Renal cortical epithelial cell (primary cell): ENCODE measurements around the gene TSACC. TPM values are rescaled to one million over a fixed set of nuclear protein-coding genes. Genes with fewer than 3 reads are reported as not detected.
"Not testable (repeated sequence)": the region's sequence is repeated elsewhere in the genome, so short reads cannot be mapped to it uniquely, and the experiment has no call there.

Experiments
- DNase-seq: peaks from one replicate; pipeline ENCODE4 v3.0.0-alpha.2; 2011; ENCODE audit warnings: low read depth
- total RNA-seq: library from RNA; depleted of rRNA; stranded (reverse); fragments of >200 nt; gene quantifications from 2 replicates; pipeline ENCODE4 v1.2.3, GENCODE V29; 2014

Gene TSACC
- total RNA-seq, 1 donor from 2014 or later = not detected

GRCh38 chr1:156346636-156347035 is 8.3 kb downstream of the TSACC start:
- no peak for DNase-seq

GRCh38 chr1:156347331-156347730 is 9.0 kb downstream of the TSACC start:
- DNase-seq = no peak

GRCh38 chr1:156352481-156352880 is 14.2 kb downstream of the TSACC start:
- not testable (repeated sequence) for DNase-seq

GRCh38 chr1:156356262-156356874 is 18.0 kb downstream of the TSACC start:
- no peak for DNase-seq

GRCh38 chr1:156356875-156357534 is 18.7 kb downstream of the TSACC start:
- peak; percentile 13 for DNase-seq

- DNase-seq = no peak
Observed at GRCh38 chr1:156357977-156358376, 19.7 kb downstream of the TSACC start.

- no peak for DNase-seq
Observed at GRCh38 chr1:156358641-156359040, 20.3 kb downstream of the TSACC start.

GRCh38 chr1:156359249-156359648 is 20.9 kb downstream of the TSACC start:
- DNase-seq = no peak

- peak; percentile 11 for DNase-seq
Observed at GRCh38 chr1:156359973-156360372, 21.6 kb downstream of the TSACC start.

- no peak for DNase-seq
Observed at GRCh38 chr1:156360534-156360933, 22.2 kb downstream of the TSACC start.

- DNase-seq = no peak
Observed at GRCh38 chr1:156365754-156366153, 27.4 kb downstream of the TSACC start.

GRCh38 chr1:156366378-156367166 is 28.2 kb downstream of the TSACC start:
- DNase-seq = no peak

GRCh38 chr1:156367383-156368156 is 29.2 kb downstream of the TSACC start:
- DNase-seq = no peak

- no peak for DNase-seq
Observed at GRCh38 chr1:156368157-156368658, 29.9 kb downstream of the TSACC start.

- DNase-seq = no peak
Observed at GRCh38 chr1:156368889-156369684, 30.8 kb downstream of the TSACC start, which contains the start of gene RHBG. Gene RHBG, plus strand, starts transcription at chr1:156369211. Its CDS starts 39 bp downstream, at chr1:156369250.

GRCh38 chr1:156369685-156370286 is 31.5 kb downstream of the TSACC start:
- not testable (repeated sequence) for DNase-seq

GRCh38 chr1:156371553-156372264 is 33.4 kb downstream of the TSACC start:
- DNase-seq = peak; percentile 59

- DNase-seq = no peak
Observed at GRCh38 chr1:156372265-156372586, 33.9 kb downstream of the TSACC start.

- DNase-seq = no peak
Observed at GRCh38 chr1:156372876-156373275, 34.5 kb downstream of the TSACC start.

GRCh38 chr1:156373546-156373945 is 35.2 kb downstream of the TSACC start:
- DNase-seq = no peak
